Ovary (tissue), 10 donors: ENCODE results near the gene TRPM5. TPM values are rescaled to one million over a fixed set of nuclear protein-coding genes. Genes with fewer than 3 reads are reported as not detected.

Experiments used
- DNase-seq, 5 donors: peaks; one replicate each; pipeline ENCODE4 v3.0.0-alpha.2; 2019 to 2020
- H3K27ac ChIP-seq, 2 donors: fragments of 200-600 bp; one replicate each; pipeline versions ENCODE4 v1.5.1 to v1.8.0; 2019 to 2022
- H3K27me3 ChIP-seq: fragments of 200-600 bp; one replicate; pipeline ENCODE4 v1.8.0; 2022
- H3K36me3 ChIP-seq: fragments of 200-600 bp; sonication (generic); one replicate; pipeline ENCODE4 v1.5.1; 2019
- H3K4me1 ChIP-seq: one replicate; pipeline ENCODE4 v1.8.1; 2013; ENCODE audit warnings: mild to moderate bottlenecking, moderate library complexity; ENCODE audit not compliant: insufficient read depth
- H3K4me3 ChIP-seq: fragments of 200-600 bp; sonication (generic); one replicate; pipeline ENCODE4 v1.5.1; 2017
- H3K9me3 ChIP-seq, 2 donors: fragments of 200-600 bp in 1 of 2; sonication (generic) in 1 of 2; one replicate each; pipeline versions ENCODE4 v1.5.1 to v1.8.1; 2013 to 2019; ENCODE audit warnings: mild to moderate bottlenecking in 1 of 2, moderate library complexity in 1 of 2
- EP300 ChIP-seq: sonication (generic); formaldehyde crosslinking; IDR thresholded peaks from one replicate; pipeline ENCODE4 v1.6.1; 2017; ENCODE audit warnings: antibody characterized with exemption
- POLR2A ChIP-seq: fragments of 450-650 bp; IDR thresholded peaks from one replicate; pipeline ENCODE4 v1.6.1; 2017; ENCODE audit warnings: antibody characterized with exemption, mild to moderate bottlenecking, moderate library complexity
- WGBS, 3 donors: extraction: QIAGEN DNeasy Blood & Tissue Kit in 1 of 3; methylation state at CpG; one replicate each; pipeline versions ENCODE4 v1.1.5 to v1.1.7; 2013 to 2017; 5-methylcytosine and 5-hydroxymethylcytosine counted together
- intact Hi-C, 4 donors: fragments of 100-400 bp; cut with DNase I; formaldehyde crosslinking; loops; one replicate each; pipeline versions ENCODE4 v1.11.0 to v1.15.1; 2022 to 2023
- long read RNA-seq, 3 donors: library from polyadenylated mRNA in 2 of 3; unstranded in 2 of 3; transcript quantifications; one replicate each; pipeline ENCODE4 v2.0.0 and lab custom pipeline, GENCODE V29; 2021 to 2026
- polyA plus RNA-seq, 2 donors: library from polyadenylated mRNA; stranded (reverse); fragments of 200-250 nt in 1 of 2; fragments of 350-450 nt in 1 of 2; fragmentation: Illumina TruSeq in 1 of 2; extraction: RNeasy Lipid Tissue Mini Kit (QIAGEN cat#74804) in 1 of 2; gene quantifications; one replicate each; pipeline ENCODE4 v1.2.3, GENCODE V29; 2013 to 2014
- total RNA-seq, 7 donors: library from RNA; depleted of rRNA in 2 of 7; stranded (reverse); fragments of >200 nt in 2 of 7; fragmentation: NEBNext Ultra II Directional in 3 of 7; extraction: Animal tissue kit (Norgen Biotek cat#: 25700) in 3 of 7; gene quantifications; one replicate each; pipeline versions ENCODE4 v1.1.0 to v1.2.4, GENCODE V29; 2016 to 2023
- TF ChIP-seq, protein P1 (sequence below), 3 donors: fragments of 450-650 bp in 2 of 3; fragments of 200-600 bp in 1 of 3; IDR thresholded peaks; one replicate each; pipeline versions ENCODE4 v1.5.1 to v1.8.0; 2016 to 2022; ENCODE audit warnings: antibody characterized with exemption in 3 of 3, mild to moderate bottlenecking in 1 of 3
- donor health status: DM: no; HTN: no; CAD: no; lungs with moderate emphysema.
- donor health status: DM: no; HTN: no; CAD: no.
- donor health status: Bipolar disorder and iron deficiency.
- donor health status: DM: yes; HTN: yes; CAD: no.
- donor health status: DM: no; HTN: no; CAD: no.
- donor health status: DM: yes; HTN: yes; CAD: no.

The TRPM5 gene, protein sequence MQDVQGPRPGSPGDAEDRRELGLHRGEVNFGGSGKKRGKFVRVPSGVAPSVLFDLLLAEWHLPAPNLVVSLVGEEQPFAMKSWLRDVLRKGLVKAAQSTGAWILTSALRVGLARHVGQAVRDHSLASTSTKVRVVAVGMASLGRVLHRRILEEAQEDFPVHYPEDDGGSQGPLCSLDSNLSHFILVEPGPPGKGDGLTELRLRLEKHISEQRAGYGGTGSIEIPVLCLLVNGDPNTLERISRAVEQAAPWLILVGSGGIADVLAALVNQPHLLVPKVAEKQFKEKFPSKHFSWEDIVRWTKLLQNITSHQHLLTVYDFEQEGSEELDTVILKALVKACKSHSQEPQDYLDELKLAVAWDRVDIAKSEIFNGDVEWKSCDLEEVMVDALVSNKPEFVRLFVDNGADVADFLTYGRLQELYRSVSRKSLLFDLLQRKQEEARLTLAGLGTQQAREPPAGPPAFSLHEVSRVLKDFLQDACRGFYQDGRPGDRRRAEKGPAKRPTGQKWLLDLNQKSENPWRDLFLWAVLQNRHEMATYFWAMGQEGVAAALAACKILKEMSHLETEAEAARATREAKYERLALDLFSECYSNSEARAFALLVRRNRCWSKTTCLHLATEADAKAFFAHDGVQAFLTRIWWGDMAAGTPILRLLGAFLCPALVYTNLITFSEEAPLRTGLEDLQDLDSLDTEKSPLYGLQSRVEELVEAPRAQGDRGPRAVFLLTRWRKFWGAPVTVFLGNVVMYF (N-terminal part only)
- total RNA-seq (under 1 TPM in 2 of 7 donors, not detected in 5; 0.08 to 0.11 TPM), polyA plus RNA-seq (under 1 TPM in 1 of 2 donors, not detected in 1; 0.05 TPM)
- long read RNA-seq, donor 1, result 0 reads
- long read RNA-seq, donor 2, result 0 reads
- long read RNA-seq, donor 3, result 0 reads

DNA sequence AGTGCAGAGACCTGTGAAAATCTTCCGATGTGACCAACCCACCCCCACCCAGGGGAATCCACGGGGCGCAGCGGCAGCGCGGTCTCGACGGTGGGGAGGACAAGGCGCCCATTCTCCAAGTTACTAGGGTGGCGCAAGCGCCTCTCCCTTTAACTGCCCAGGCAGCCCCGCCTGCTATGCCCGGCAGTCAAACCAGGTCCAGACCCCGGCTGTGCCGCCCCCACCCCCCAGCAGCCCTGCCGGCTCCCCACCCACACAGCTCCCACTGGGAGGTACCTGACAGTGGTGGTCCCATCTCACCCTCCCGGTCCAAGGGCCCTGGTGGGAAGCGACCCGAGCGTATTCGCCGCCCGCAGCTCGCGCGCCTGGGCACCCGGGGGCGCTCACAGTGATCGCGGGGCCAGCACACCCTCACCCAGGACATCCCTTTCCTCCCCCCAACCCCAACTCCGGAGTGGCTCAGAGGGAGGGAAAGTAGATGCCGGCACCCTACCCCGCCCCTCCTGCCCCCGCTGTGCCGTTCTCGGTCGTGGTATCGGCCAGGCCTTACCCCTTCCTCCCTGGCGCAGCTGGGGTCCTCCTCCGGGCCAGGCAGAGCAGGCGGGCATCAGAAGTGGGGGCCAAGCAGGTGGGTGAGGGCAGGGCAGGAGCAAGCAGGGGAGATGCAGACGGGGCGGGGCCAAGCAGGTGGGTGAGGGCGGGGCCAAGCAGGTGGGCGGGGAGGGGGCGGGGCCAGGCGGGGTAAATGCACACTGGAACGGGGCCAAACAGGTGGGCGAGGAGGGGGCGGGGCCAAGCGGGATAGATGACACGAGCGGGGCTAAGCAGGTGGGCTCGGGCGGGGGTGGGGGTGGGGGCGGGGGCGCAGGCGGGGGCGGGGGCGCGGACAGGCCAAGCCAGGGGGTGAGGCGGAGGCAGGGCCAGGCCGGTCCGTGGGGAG is at the start of gene TRPM5:
TRPM5 (minus strand) TSS at position 634 of the 940 bp plus-strand sequence. CDS start 21,478 bp downstream, outside the sequence.
- Histone ChIP-seq H3K27ac (no peak within 1 kb of the TSS), H3K36me3 (no peaks in the 10 kb centered on the region), H3K27me3 (peaks cover 3% of the 10 kb centered on the region), H3K4me1 (no peaks in the 10 kb centered on the region), H3K4me3 (peak within 1 kb of the TSS; percentile 8), H3K9me3 (no peaks in the 10 kb centered on the region)
- intact Hi-C loops, result no loop called here
- no peak for TF ChIP-seq POLR2A
- 0 to 7% (median 4%) methylated on average over 13 to 63 of the region's 64 CpGs for WGBS, 3 donors
- no peak for DNase-seq

DNA sequence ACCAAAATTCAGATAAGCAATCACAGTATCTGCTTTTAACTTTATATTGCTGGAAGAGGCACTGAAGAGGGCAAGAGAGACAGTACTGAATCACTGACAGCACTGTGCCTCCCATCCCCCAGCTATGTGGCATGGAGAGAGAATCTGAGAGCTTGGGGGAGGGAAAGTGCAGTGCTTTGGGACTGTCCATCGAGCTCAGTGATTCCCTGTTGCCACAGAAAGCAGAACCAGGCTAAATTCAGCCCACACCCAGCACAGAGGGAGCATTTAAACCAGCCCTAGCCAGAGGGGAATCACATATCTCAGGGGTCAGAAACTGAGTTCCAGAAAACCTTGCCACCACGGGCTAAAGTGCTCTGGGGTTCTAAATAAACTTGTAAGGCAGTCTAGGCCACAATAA is 44.8 kb upstream of the TRPM5 start:
- TF ChIP-seq, protein P1, sequence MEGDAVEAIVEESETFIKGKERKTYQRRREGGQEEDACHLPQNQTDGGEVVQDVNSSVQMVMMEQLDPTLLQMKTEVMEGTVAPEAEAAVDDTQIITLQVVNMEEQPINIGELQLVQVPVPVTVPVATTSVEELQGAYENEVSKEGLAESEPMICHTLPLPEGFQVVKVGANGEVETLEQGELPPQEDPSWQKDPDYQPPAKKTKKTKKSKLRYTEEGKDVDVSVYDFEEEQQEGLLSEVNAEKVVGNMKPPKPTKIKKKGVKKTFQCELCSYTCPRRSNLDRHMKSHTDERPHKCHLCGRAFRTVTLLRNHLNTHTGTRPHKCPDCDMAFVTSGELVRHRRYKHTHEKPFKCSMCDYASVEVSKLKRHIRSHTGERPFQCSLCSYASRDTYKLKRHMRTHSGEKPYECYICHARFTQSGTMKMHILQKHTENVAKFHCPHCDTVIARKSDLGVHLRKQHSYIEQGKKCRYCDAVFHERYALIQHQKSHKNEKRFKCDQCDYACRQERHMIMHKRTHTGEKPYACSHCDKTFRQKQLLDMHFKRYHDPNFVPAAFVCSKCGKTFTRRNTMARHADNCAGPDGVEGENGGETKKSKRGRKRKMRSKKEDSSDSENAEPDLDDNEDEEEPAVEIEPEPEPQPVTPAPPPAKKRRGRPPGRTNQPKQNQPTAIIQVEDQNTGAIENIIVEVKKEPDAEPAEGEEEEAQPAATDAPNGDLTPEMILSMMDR (IDR thresholded peaks at IDR 0.05), result no peak
- TF ChIP-seq POLR2A (no peak), EP300 (no peak)
- H3K27ac ChIP-seq, result no peak overlapping the region
- WGBS, 3 donors, result 30 to 41% (median 36%) methylated on average over 2 of the region's 2 CpGs
- H3K9me3 ChIP-seq, result peaks cover 0 to 7% of the 10 kb centered on the region in 2 donors
- no peaks in the 10 kb centered on the region for H3K36me3 ChIP-seq
- H3K4me1 ChIP-seq, result no peaks in the 10 kb centered on the region
- no peak for DNase-seq
- H3K27me3 ChIP-seq, result no peaks in the 10 kb centered on the region
- intact Hi-C loops, result no loop called here
- H3K4me3 ChIP-seq, result no peak overlapping the region

DNA sequence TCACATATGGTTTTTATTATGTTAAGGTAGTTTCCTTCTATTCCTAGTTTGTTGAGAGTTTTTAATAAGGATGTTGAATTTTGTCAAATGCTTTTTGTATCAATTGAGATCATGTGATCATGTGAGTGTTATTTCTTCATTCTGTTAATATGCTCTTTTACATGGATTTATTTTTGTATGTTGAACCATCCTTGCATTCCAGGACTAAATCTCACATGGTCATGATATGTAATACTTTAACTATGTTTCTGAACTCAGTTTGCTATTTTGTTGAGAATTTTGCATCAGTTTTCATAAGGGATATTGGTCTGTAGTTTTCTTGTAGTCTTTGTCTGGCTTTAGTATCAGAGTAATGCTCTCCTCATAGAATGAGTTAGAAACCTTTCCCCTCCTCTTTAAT is 43.7 kb upstream of the TRPM5 start:
- peaks cover 0 to 7% of the 10 kb centered on the region in 2 donors for H3K9me3 ChIP-seq
- H3K4me3 ChIP-seq, result no peak overlapping the region
- H3K27me3 ChIP-seq, result no peaks in the 10 kb centered on the region
- no peaks in the 10 kb centered on the region for H3K36me3 ChIP-seq
- no peaks in the 10 kb centered on the region for H3K4me1 ChIP-seq
- no peak overlapping the region for H3K27ac ChIP-seq
- TF ChIP-seq POLR2A, result no peak
- no peak for TF ChIP-seq EP300
- TF ChIP-seq, protein P1 (IDR thresholded peaks at IDR 0.05), result no peak
- no peak for DNase-seq
- intact Hi-C loops, result no loop called here

DNA sequence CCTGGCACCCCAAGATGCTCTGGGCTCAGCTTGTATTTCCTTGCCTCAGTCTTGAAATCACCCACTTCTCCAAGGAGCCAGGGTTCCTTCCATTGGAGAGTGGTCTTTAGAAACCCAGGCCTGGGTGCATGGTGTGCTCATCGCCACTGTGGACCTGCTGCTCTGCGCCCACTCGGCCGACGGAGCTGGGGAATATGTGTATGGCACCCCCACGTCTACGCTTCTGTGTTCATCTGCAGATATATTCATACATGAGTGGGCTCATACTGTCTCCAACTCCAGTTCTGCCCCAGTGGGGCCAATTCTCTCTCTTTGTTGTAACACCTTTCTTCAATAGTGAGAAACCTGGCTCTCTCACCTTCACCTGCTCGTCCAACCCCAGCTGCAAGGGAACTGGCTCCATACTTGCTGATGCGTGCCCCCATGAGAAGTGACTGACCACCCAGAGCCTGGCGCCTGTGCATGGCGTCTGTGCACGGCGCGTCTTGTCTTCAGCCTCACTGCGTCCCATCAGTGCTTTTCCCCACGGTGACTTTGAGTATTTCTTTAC is 40.3 kb upstream of the TRPM5 start:
- Histone ChIP-seq H3K4me3 (no peak overlapping the region), H3K36me3 (no peaks in the 10 kb centered on the region), H3K27me3 (no peaks in the 10 kb centered on the region), H3K4me1 (no peaks in the 10 kb centered on the region), H3K27ac (no peak overlapping the region), H3K9me3 (peaks cover 0 to 3% of the 10 kb centered on the region in 2 donors)
- no peak for DNase-seq
- intact Hi-C loops, result no loop called here
- TF ChIP-seq, protein P1 (IDR thresholded peaks at IDR 0.05), result no peak
- no peak for TF ChIP-seq EP300
- TF ChIP-seq POLR2A, result no peak
- 90 to 92% (median 91%) methylated on average over 16 of the region's 16 CpGs for WGBS, 3 donors
